NOMO-1 treated with dmso at 0.1 percent for 144 hours (cell line): ENCODE results near the gene LRRN4.
A peak's percentile ranks its signal among the peaks of the same experiment; 100 is the strongest.

ENCODE experiments used
- DNase-seq: peaks from one replicate; lab custom pipeline; 2025; ENCODE audit not compliant: unreplicated experiment; lab: John Stamatoyannopoulos, UW

The LRRN4 gene

GRCh38 chr20:6053776-6054688, at the start of gene LRRN4:
Gene LRRN4 (minus strand): TSS chr20:6054060. CDS start chr20:6052799, 1,261 bp downstream.
- DNase-seq: no peak

DNA sequence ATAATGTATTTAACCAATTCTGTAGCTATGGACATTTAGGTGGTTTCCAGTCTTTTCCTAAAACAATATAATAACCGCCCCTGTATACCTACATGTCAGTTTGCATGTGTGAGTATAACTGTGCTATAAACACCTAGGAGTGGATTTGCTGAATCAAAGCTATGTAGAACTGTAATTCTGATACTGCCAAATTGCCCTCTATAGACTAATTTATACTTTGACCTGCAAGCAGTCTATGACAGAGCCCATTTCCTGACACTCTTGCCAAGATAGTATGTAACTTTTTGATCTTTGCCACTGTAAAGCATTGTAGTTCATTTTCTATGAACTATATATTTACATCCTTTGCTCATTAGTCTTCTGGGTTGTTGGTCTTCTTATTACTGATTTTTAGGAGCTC, 49.4 kb upstream of the LRRN4 start:
- no peak for DNase-seq

DNA sequence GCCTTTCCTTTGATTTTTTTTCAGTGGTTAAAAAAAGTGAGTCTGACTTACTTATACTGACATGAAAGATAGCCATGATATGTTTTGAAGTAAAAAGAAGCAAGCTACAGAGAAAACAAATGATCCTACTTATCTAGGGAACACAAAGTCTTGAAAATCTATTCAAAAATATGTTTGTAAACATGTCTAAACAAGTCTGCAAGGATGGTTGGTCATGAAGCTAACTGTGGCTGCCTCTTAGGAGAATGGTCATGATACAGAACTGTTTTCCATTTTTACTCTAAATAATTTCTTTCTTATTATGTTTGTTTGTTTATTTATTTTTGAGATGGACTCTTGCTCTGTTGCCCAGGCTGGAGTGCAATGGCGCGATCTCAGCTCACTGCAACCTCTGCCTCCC, 47.5 kb upstream of the LRRN4 start:
- DNase-seq: no peak

- DNase-seq: peak; percentile 65
Measured at GRCh38 chr20:6100246-6100645, 46.4 kb upstream of the LRRN4 start.

DNA sequence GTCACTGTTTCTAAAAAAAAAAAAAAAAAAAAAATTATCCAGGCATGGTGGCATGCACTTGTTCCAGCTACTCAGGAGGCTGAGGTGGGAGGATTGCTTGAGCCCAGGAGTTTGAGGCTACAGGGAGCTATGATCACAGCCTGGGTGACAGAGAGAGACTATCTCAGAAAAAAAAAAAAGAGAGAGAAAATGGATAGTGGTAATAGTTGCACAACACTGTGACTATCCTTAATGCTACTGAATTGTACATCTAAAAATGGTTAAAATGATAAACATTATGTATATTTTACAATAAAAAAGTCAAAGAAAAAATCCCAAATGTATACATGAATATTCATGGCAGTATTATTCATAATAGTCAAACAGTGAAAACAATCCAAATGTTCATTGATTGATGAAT, 46.0 kb upstream of the LRRN4 start:
- DNase-seq: no peak

GRCh38 chr20:6095409-6095808, 41.5 kb upstream of the LRRN4 start:
- DNase-seq: no peak

GRCh38 chr20:6094565-6094964, 40.7 kb upstream of the LRRN4 start:
- DNase-seq: no peak

GRCh38 chr20:6094063-6094462, 40.2 kb upstream of the LRRN4 start:
- peak; percentile 32 for DNase-seq

DNA sequence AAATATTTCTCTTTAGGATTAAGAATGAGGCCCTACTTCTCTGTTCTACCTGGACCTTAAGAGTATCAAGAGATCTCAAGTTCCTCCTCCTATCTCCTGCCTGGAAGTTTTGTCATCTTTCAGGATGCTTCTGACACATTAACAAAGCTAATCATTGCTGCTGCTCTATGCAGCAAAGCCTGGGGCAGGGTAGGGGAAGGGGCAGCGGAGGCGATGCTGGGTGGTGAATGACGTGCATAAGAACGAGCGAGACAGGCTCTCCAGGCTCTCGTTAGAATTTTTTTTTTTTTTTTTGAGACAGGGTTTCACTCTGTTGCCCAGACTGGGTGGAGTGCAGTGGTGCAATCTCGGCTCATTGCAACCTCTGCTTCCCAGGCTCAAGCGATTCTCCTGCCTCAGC, 37.8 kb upstream of the LRRN4 start:
- no peak for DNase-seq

DNA sequence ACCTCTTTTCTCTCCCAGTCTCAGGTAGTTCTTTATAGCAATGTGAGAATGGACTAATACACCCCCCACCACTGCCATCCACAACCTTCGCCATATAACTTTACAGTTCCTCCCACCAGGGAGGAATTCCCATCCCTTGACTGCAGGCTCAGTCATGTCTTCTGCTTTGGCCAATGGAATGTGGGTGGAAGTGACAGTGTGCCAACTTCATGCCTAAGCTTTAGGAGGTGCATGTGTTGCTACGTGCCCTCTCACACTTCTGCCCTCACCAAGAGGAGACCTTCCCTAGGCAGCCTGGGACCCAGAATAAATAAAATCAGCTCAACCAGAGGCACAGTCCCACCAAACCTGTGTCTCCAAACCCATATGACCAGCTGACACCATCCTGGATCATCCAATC, 33.0 kb upstream of the LRRN4 start:
- no peak for DNase-seq

GRCh38 chr20:6083926-6084325, 30.1 kb upstream of the LRRN4 start:
- DNase-seq: no peak

- no peak for DNase-seq
Measured at GRCh38 chr20:6081236-6081635, 27.4 kb upstream of the LRRN4 start.

DNA sequence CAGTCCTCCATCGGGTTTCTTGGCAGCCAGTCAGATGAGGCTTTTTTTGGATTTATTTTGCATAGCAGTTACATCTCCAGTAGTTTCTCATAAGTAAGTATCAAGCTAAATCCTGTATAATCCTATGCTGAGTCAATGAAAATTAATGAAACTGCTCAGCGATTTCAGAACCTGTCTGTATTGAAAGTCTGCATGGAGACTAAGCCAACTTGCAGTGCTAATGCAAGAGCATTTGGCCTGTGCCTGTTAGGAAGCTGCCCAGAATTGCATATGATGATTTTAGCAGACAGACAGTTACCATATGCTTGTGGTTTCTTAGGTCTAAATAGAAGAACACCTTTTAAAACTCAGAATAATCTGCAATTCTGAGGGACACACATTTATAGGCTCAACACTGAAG, 25.2 kb upstream of the LRRN4 start:
- DNase-seq: no peak

DNA sequence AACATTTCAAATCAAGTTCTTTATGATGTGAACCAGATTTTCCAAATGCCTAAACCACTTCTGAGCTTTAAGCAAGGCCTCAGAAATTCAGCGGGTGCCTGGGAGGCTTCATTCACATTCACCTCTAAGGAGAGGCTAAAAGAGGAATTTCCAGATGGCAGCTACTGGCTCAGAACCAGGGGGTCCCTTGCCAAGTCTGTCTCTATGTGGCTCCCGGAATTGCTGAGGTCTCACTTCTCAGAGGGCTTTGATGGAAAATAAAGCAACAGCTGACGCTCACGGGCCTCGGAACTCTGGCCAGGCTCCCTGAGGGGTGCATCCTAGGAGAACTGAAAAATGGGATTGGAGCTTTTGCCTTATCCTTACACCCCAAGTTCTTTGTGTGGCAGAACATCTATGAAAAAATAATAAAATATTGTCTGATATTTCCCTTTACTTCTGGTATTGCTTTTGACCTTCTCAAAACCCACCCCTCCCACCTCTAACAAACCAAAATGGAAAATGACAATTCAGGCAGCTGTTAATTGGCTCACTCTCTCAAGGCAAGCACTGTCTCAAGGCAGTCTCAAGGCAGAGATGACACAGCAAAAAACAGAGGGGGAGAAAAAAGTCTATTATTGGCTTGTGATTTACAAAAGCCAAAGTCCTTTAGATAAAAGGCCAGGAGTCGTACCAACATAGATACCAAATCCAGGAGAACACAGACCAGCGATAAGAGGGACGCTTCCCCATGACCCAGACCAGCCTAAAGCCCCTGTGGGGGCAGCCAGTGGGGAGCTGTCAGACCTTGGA, 21.8 kb upstream of the LRRN4 start:
- DNase-seq: no peak

DNA sequence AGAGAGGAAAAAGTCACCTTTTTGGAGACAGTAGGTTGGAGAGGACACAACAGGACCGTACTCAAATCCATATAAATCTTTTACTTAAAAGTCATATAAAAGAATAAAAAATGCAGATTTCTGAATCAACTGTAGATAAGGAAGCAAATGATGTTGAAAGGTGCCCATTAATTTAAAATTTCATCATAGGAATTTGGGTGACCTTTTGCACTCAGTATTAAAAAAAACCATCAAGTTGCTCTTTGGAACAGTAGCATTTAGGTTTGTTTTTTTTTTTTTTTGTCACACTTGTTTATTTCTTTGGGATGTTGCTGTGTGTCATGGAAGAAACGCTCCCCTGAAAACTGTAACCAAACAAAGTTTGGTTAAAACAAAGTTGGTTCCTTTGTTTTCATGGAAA, 20.9 kb upstream of the LRRN4 start:
- DNase-seq: no peak

- DNase-seq: no peak
Measured at GRCh38 chr20:6074145-6074561, 20.3 kb upstream of the LRRN4 start.

DNA sequence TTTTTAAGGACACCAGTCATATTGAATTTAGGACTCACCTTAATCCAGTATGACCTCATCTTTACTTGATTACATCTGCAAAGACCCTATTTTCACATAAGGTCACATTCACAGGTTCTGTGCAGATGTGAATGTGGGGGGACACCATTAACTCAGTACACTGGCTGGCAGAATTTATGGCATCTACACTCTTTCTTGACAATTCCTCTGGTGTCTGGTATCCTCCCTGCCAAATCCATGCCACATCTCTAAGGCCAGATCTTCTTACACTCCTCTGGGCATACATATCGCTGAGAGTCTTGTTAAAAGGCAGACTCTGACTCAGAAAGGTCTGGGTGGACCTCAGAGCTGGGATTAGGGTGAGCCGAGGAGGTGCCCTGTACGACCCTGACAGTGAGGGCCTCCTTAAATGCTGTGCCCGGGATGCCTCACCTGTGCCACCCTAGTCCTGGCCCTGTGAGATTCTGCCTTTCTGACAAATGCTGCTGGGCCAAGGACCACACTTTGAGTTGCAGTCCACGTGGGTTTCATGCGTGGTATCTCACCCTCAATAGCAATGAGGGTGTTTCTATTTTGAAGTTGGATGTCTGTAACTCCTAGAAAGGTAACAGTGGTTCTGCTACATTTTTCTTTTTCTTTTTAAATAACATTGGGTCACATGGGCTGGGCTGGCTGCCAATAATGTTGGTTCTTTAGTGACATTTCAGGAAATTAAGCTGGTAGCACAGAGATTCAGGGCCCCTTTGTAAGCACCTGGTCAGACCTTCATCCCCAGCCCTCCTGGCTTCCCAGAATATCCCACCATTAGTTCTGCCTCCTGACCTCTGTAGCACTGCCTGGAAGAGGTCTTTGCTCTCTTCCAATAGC, 17.2 kb upstream of the LRRN4 start:
- no peak for DNase-seq

DNA sequence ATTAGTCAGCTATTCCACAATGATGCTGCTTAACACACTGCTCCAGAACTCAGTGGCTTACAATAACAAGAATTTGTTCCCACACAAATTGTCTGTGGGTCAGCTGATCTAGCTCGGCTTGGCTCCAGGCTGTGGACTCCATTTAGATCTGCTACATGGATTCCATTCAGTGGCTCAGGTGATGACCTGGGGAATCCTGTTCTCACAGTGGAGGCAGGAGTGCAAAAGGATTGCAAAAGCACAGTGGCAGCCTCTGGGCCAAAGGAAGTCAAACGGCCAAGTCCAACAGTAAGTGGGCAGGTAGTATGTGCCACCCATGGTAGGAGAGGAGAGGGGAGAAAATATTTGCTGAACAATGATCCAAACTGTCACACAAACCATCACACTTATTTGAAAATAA, 15.8 kb upstream of the LRRN4 start:
- no peak for DNase-seq

DNA sequence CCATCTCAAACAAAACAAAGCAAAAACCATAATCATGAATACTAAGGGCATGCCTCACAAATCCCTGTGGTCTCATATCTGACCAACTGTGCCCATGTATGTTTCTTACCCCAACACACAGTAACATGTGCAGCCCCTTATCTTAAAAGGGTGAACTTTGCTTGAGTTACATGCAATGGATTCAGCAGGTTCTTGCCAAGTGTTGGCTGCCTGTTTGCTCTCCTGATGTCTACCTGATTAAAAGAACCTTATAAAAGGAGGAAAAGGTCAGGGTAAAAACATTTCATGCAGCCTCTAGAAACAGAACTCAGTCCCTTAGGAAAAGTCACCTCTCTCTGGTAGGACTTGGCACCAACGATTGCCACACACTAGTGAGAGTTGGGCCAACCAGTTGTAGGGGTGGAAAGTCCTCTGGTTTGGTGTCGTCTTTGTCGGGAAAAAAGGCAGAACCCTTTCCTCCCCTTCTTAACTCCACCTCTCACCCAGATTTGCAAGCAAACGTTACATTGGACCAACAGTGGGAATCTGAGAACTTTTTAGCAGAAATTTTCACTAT, 14.0 kb upstream of the LRRN4 start:
- DNase-seq: no peak

DNA sequence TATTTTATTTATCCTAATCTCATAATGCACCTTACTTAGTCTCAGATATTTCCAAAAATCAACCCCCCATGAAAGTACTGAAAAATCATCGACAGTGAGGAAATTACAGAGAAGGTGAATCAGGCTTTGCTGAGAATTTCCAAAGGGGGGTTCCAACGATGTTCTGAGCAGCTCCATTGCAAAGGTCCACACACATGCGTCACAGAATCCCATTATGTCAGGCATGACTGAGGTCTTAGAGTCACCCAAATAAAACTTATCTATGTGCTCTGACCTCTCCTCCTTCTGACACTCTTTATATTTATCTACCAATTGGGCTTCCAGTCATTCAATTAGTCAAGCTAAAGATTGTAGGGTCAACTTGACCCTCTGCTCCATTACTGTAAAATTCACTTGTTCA, 12.7 kb upstream of the LRRN4 start:
- no peak for DNase-seq

GRCh38 chr20:6061544-6061943, 7.7 kb upstream of the LRRN4 start:
- no peak for DNase-seq
